Measurements from ENCODE around the gene BRIP1.

Gene BRIP1

DNA sequence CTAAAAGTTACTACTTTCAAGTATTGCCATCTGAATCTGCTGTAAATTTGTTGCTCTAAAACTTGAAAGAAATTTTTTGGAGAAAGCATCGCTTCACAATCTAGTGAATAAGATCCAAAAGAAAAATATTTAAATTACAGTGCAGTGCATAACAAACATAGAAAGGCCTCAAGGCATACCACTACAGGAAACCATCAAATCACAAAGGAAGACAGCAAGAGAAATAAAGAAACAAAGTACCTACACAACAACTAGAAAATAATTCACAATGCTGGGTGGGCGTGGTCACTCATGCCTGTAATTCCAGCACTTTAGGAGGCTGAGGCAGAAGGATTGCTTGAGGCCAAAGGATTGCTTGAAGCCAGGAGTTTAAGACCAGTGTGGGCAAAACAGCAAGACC, 104.9 kb downstream of the BRIP1 start:
- no peak for ATAC-seq
- TF ChIP-seq ZNF8 (CRISPR knock-in tag; IDR thresholded peaks at IDR 0.05) (no peak), BACH2 (CRISPR knock-in tag; IDR thresholded peaks at IDR 0.05; ENCODE audit: borderline replicate concordance) (no peak), SNAI2 (CRISPR knock-in tag; IDR thresholded peaks at IDR 0.05) (no peak), TOX (CRISPR knock-in tag; IDR thresholded peaks at IDR 0.05; ENCODE audit: borderline replicate concordance) (no peak), RARB (CRISPR knock-in tag; IDR thresholded peaks at IDR 0.05) (no peak), PPARA (CRISPR knock-in tag; IDR thresholded peaks at IDR 0.05; ENCODE audit: borderline replicate concordance) (no peak), POU6F1 (CRISPR knock-in tag; IDR thresholded peaks at IDR 0.05; ENCODE audit: borderline replicate concordance, low read depth) (no peak), ISL1 (CRISPR knock-in tag; IDR thresholded peaks at IDR 0.05) (no peak), ARNTL (CRISPR knock-in tag; IDR thresholded peaks at IDR 0.05; ENCODE audit: borderline replicate concordance, low read depth) (no peak), ZFP30 (CRISPR knock-in tag; IDR thresholded peaks at IDR 0.05) (no peak), TCF4 (CRISPR knock-in tag; IDR thresholded peaks at IDR 0.05; ENCODE audit: borderline replicate concordance) (no peak), ZNF70 (CRISPR knock-in tag; IDR thresholded peaks at IDR 0.05) (no peak), PATZ1 (CRISPR knock-in tag; IDR thresholded peaks at IDR 0.05; ENCODE audit: borderline replicate concordance) (no peak), ZFP3 (CRISPR knock-in tag; IDR thresholded peaks at IDR 0.05) (no peak), CSDC2 (CRISPR knock-in tag; IDR thresholded peaks at IDR 0.05) (no peak), ZNF565 (CRISPR knock-in tag; conservative IDR thresholded peaks at IDR 0.05; ENCODE audit: low read depth) (no peak)
- TF ChIP-seq, protein P1, sequence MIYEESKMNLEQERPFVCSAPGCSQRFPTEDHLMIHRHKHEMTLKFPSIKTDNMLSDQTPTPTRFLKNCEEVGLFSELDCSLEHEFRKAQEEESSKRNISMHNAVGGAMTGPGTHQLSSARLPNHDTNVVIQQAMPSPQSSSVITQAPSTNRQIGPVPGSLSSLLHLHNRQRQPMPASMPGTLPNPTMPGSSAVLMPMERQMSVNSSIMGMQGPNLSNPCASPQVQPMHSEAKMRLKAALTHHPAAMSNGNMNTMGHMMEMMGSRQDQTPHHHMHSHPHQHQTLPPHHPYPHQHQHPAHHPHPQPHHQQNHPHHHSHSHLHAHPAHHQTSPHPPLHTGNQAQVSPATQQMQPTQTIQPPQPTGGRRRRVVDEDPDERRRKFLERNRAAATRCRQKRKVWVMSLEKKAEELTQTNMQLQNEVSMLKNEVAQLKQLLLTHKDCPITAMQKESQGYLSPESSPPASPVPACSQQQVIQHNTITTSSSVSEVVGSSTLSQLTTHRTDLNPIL (CRISPR knock-in tag; IDR thresholded peaks at IDR 0.05; ENCODE audit: low read depth): no peak
- TF ChIP-seq, protein P2, sequence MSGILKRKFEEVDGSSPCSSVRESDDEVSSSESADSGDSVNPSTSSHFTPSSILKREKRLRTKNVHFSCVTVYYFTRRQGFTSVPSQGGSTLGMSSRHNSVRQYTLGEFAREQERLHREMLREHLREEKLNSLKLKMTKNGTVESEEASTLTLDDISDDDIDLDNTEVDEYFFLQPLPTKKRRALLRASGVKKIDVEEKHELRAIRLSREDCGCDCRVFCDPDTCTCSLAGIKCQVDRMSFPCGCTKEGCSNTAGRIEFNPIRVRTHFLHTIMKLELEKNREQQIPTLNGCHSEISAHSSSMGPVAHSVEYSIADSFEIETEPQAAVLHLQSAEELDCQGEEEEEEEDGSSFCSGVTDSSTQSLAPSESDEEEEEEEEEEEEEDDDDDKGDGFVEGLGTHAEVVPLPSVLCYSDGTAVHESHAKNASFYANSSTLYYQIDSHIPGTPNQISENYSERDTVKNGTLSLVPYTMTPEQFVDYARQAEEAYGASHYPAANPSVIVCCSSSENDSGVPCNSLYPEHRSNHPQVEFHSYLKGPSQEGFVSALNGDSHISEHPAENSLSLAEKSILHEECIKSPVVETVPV (CRISPR knock-in tag; IDR thresholded peaks at IDR 0.05): no peak

DNA sequence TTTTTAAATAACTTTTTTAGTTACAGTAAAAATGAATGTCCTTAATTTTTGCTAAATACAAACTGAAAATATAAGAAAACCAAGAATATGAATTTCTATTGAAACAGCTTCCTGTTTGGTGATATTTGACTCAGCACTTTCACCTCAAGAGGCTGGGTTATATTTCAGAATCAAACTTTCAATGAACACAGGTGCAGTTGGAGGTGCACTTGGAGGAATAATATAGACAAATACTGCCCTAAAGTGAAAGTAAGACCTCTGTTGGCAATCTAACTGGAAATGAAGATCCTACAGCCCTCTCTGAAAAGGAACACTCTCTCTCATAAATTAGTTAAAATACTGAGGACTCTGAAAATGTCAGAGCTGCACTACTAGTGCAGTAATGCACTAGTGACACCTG, 106.2 kb downstream of the BRIP1 start:
- TF ChIP-seq PATZ1 (CRISPR knock-in tag; IDR thresholded peaks at IDR 0.05; ENCODE audit: borderline replicate concordance): no peak
- no peak for TF ChIP-seq GLIS3 (CRISPR knock-in tag; IDR thresholded peaks at IDR 0.05)
- no peak for TF ChIP-seq OSR1 (CRISPR knock-in tag; IDR thresholded peaks at IDR 0.05)
- no peak for TF ChIP-seq POU6F1 (CRISPR knock-in tag; IDR thresholded peaks at IDR 0.05; ENCODE audit: borderline replicate concordance, low read depth)
- TF ChIP-seq TOX (CRISPR knock-in tag; IDR thresholded peaks at IDR 0.05; ENCODE audit: borderline replicate concordance): no peak
- no peak for TF ChIP-seq ZNF8 (CRISPR knock-in tag; IDR thresholded peaks at IDR 0.05)
- TF ChIP-seq RARB (CRISPR knock-in tag; IDR thresholded peaks at IDR 0.05): no peak
- no peak for TF ChIP-seq ZNF565 (CRISPR knock-in tag; conservative IDR thresholded peaks at IDR 0.05; ENCODE audit: low read depth)
- TF ChIP-seq ARNTL (CRISPR knock-in tag; IDR thresholded peaks at IDR 0.05; ENCODE audit: borderline replicate concordance, low read depth): no peak
- no peak for TF ChIP-seq ZFP30 (CRISPR knock-in tag; IDR thresholded peaks at IDR 0.05)
- TF ChIP-seq ZFP3 (CRISPR knock-in tag; IDR thresholded peaks at IDR 0.05): no peak
- no peak for TF ChIP-seq ZNF70 (CRISPR knock-in tag; IDR thresholded peaks at IDR 0.05)
- TF ChIP-seq ZC3H10 (CRISPR knock-in tag; IDR thresholded peaks at IDR 0.05): no peak
- TF ChIP-seq, protein P1 (CRISPR knock-in tag; IDR thresholded peaks at IDR 0.05; ENCODE audit: low read depth): no peak
- no peak for ATAC-seq

Measured in SK-N-SH treated with all-trans-retinoic acid at 6 μM for 48 hours (cell line).